Right lobe of liver (tissue), 6 donors: ENCODE measurements around the gene SPATA3. TPM values are rescaled to one million over a fixed set of nuclear protein-coding genes. Genes with fewer than 3 reads are reported as not detected.

Source experiments
- ATAC-seq, 4 donors: fragments of 200-7000 bp; cut with Tn5 transposase; one replicate each; pipeline ENCODE4 v1.9.1; 2020; ENCODE audit warnings: mild to moderate bottlenecking in 4 of 4, moderate library complexity in 4 of 4
- DNase-seq, 3 donors: peaks; one replicate each; pipeline ENCODE4 v3.0.0-alpha.2; 2020
- H3K27ac ChIP-seq, 3 donors: fragments of 200-600 bp; one replicate each; pipeline ENCODE4 v1.8.0; 2022
- H3K27me3 ChIP-seq, 2 donors: fragments of 200-600 bp; one replicate each; pipeline ENCODE4 v1.8.0; 2022
- H3K36me3 ChIP-seq, 4 donors: fragments of 200-600 bp; sonication (generic) in 1 of 4; one replicate each; pipeline versions ENCODE4 v1.5.1 to v1.8.0; 2017 to 2022; ENCODE audit warnings: control low read depth in 1 of 4
- H3K4me1 ChIP-seq, 4 donors: fragments of 200-600 bp; sonication (generic) in 1 of 4; one replicate each; pipeline versions ENCODE4 v1.5.1 to v1.8.0; 2017 to 2022; ENCODE audit warnings: control low read depth in 1 of 4
- H3K4me3 ChIP-seq, 3 donors: fragments of 200-600 bp; one replicate each; pipeline ENCODE4 v1.8.0; 2022
- H3K9me3 ChIP-seq, 4 donors: fragments of 200-600 bp; sonication (generic) in 1 of 4; one replicate each; pipeline versions ENCODE4 v1.5.1 to v1.8.0; 2017 to 2022; ENCODE audit warnings: control low read depth in 1 of 4
- CTCF ChIP-seq, 4 donors: fragments of 200-600 bp in 3 of 4; fragments of 450-650 bp in 1 of 4; IDR thresholded peaks; one replicate each; pipeline versions ENCODE4 v1.5.1 to v1.8.0; 2016 to 2022; ENCODE audit warnings: antibody characterized with exemption in 4 of 4, mild to moderate bottlenecking in 2 of 4
- POLR2A ChIP-seq: fragments of 450-650 bp; IDR thresholded peaks from one replicate; pipeline ENCODE4 v1.6.1; 2017; ENCODE audit warnings: antibody characterized with exemption, mild to moderate bottlenecking
- WGBS: methylation state at CpG from one replicate; pipeline ENCODE4 v1.1.6; 2018; ENCODE audit warnings: low coverage, low lambda C conversion rate; ENCODE audit not compliant: insufficient coverage; ENCODE audit errors: missing lambda C conversion rate; 5-methylcytosine and 5-hydroxymethylcytosine counted together
- intact Hi-C, 2 donors: fragments of 100-400 bp; cut with DNase I; formaldehyde crosslinking; loops; one replicate each; pipeline versions ENCODE4 v1.11.2 to v1.14.1; 2022
- total RNA-seq, 6 experiments: library from RNA; depleted of rRNA in 2 of 6; stranded (reverse); fragments of >200 nt in 2 of 6; fragmentation: NEBNext Ultra II Directional in 3 of 6; extraction: Animal tissue kit (Norgen Biotek cat#: 25700) in 3 of 6; gene quantifications; one replicate each; pipeline versions ENCODE4 v1.1.0 to v1.2.4, GENCODE V29; 2016 to 2023
- donor health status: DM: no; HTN: yes; CAD: no.
- donor health status: DM: no; HTN: no; CAD: no.
- donor health status: DM: no; HTN: no; CAD: no.
- donor health status: DM: no; HTN: yes; CAD: no.
- donor health status: DM: no; HTN: yes; CAD: no.

Gene SPATA3
- total RNA-seq, 6 experiments from 2014 or later: not detected

- Histone ChIP-seq H3K27ac (no peak overlapping the region), H3K27me3 (no peaks in the 10 kb centered on the region), H3K36me3 (no peaks in the 10 kb centered on the region), H3K4me1 (peaks cover 0 to 42% (median 16%) of the 10 kb centered on the region in 4 donors), H3K4me3 (no peak overlapping the region), H3K9me3 (no peaks in the 10 kb centered on the region)
- no peak for DNase-seq
- no peak for TF ChIP-seq CTCF (IDR thresholded peaks at IDR 0.05)
- 75% methylated on average over 2 of the region's 5 CpGs for WGBS
- intact Hi-C loops: no loop called here
- ATAC-seq: no peak
Observed at GRCh38 chr2:231032575-231033140, 36.7 kb downstream of the SPATA3 start.

- Histone ChIP-seq H3K4me3 (peak overlapping the region in 1 of 3 donors; percentile 28), H3K27ac (peak overlapping the region; percentile 43 to 89 (median 44)), H3K36me3 (no peaks in the 10 kb centered on the region), H3K9me3 (no peaks in the 10 kb centered on the region), H3K4me1 (peaks cover 0 to 42% (median 16%) of the 10 kb centered on the region in 4 donors), H3K27me3 (no peaks in the 10 kb centered on the region)
- peak; percentile 6 to 61 (median 30) for ATAC-seq
- TF ChIP-seq POLR2A (no peak), CTCF (IDR thresholded peaks at IDR 0.05) (no peak)
- 44% methylated on average over 10 of the region's 11 CpGs for WGBS
- DNase-seq: peak in 1 of 3 donors; percentile 79
- intact Hi-C loops: no loop called here
Observed at GRCh38 chr2:231033147-231034132, 37.5 kb downstream of the SPATA3 start.

GRCh38 chr2:231034291-231034882 lies 38.5 kb downstream of the SPATA3 start:
- DNase-seq: no peak
- peak; percentile 60 to 68 (median 62) for ATAC-seq

More at GRCh38 chr2:231034291-231034882, 38.5 kb downstream of the SPATA3 start:
- 8% methylated on average over 4 of the region's 4 CpGs for WGBS
- Histone ChIP-seq H3K36me3 (no peaks in the 10 kb centered on the region), H3K27me3 (no peaks in the 10 kb centered on the region), H3K4me3 (peak overlapping the region in 1 of 3 donors; percentile 28), H3K27ac (peak overlapping the region; percentile 43 to 89 (median 60)), H3K4me1 (peaks cover 0 to 42% (median 16%) of the 10 kb centered on the region in 4 donors), H3K9me3 (no peaks in the 10 kb centered on the region)
- intact Hi-C loops: no loop called here
- TF ChIP-seq CTCF (IDR thresholded peaks at IDR 0.05) (no peak), POLR2A (no peak)
